ENCODE results near the gene RAB8A.

DNA sequence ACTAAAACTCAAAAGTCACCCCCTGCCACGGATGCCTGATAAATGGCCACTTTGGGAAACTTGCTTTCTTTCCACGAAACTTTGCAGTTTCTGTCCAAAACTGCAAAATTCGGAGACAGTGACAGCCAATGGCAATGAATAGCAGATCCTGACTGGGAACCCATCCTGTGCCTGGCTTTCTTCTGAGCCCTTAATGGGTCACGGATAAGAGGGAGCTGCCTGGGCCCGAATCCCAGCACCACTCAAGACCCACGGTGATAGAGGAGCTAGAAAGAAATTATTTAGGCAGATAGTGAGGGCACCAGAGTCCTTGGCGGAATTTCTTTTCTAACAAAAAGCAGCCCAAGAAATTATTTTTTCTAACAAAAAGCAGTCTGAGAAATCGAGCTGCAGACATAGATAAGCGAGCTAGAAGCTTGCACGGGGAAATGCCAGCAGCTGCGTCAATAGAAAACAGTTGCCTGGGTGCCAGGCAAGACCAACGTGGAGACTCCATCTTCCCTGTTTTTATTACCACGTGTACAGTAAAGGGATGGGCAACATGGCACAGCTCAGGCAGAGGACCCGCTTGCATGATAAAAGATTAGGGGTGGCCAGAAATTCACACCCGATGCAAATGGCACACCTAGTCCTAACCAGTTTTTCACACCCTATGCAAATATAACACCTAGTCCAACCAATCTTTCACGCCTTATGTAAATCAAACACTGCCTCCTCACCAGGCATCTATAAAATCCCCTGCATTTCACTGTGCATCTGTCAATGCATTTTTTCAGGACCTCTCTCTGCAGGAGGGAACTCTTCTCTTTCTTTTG lies 24.7 kb downstream of the RAB8A start:
- TF ChIP-seq, protein P1, sequence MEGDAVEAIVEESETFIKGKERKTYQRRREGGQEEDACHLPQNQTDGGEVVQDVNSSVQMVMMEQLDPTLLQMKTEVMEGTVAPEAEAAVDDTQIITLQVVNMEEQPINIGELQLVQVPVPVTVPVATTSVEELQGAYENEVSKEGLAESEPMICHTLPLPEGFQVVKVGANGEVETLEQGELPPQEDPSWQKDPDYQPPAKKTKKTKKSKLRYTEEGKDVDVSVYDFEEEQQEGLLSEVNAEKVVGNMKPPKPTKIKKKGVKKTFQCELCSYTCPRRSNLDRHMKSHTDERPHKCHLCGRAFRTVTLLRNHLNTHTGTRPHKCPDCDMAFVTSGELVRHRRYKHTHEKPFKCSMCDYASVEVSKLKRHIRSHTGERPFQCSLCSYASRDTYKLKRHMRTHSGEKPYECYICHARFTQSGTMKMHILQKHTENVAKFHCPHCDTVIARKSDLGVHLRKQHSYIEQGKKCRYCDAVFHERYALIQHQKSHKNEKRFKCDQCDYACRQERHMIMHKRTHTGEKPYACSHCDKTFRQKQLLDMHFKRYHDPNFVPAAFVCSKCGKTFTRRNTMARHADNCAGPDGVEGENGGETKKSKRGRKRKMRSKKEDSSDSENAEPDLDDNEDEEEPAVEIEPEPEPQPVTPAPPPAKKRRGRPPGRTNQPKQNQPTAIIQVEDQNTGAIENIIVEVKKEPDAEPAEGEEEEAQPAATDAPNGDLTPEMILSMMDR (IDR thresholded peaks at IDR 0.05; ENCODE audit: poor library complexity, severe bottlenecking): no peak
- TF ChIP-seq EZH2 (IDR thresholded peaks at IDR 0.05; ENCODE audit: borderline replicate concordance, insufficient read depth, low read length, poor library complexity, severe bottlenecking) (no peak), RAD21 (conservative IDR thresholded peaks at IDR 0.05) (no peak), SMC3 (conservative IDR thresholded peaks at IDR 0.05; ENCODE audit: poor library complexity) (no peak), TAF1 (IDR thresholded peaks at IDR 0.05; ENCODE audit: low read depth) (no peak)
- TF ChIP-seq, protein P2, sequence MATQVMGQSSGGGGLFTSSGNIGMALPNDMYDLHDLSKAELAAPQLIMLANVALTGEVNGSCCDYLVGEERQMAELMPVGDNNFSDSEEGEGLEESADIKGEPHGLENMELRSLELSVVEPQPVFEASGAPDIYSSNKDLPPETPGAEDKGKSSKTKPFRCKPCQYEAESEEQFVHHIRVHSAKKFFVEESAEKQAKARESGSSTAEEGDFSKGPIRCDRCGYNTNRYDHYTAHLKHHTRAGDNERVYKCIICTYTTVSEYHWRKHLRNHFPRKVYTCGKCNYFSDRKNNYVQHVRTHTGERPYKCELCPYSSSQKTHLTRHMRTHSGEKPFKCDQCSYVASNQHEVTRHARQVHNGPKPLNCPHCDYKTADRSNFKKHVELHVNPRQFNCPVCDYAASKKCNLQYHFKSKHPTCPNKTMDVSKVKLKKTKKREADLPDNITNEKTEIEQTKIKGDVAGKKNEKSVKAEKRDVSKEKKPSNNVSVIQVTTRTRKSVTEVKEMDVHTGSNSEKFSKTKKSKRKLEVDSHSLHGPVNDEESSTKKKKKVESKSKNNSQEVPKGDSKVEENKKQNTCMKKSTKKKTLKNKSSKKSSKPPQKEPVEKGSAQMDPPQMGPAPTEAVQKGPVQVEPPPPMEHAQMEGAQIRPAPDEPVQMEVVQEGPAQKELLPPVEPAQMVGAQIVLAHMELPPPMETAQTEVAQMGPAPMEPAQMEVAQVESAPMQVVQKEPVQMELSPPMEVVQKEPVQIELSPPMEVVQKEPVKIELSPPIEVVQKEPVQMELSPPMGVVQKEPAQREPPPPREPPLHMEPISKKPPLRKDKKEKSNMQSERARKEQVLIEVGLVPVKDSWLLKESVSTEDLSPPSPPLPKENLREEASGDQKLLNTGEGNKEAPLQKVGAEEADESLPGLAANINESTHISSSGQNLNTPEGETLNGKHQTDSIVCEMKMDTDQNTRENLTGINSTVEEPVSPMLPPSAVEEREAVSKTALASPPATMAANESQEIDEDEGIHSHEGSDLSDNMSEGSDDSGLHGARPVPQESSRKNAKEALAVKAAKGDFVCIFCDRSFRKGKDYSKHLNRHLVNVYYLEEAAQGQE (IDR thresholded peaks at IDR 0.05; ENCODE audit: borderline replicate concordance): no peak

All from neural cell (in vitro differentiated cells).